HEK293 (cell line): Measurements from ENCODE around the gene MYO15B.

Experiments
- CTCF ChIP-seq: fragments of 450-650 bp; formaldehyde crosslinking; IDR thresholded peaks from 2 replicates; pipeline ENCODE4 v1.5.1; 2016; ENCODE audit warnings: missing biosample characterization, missing genetic modification characterization
- ZBTB21 ChIP-seq: fragments of 450-650 bp; formaldehyde crosslinking; IDR thresholded peaks from 2 replicates; pipeline ENCODE4 v1.5.1; 2017; ENCODE audit warnings: missing biosample characterization, missing genetic modification characterization
- ZEB2 ChIP-seq: fragments of 450-650 bp; formaldehyde crosslinking; IDR thresholded peaks from 2 replicates; pipeline ENCODE4 v1.5.1; 2016; ENCODE audit warnings: missing biosample characterization, missing genetic modification characterization
- ZNF18 ChIP-seq: fragments of 450-650 bp; formaldehyde crosslinking; IDR thresholded peaks from 2 replicates; pipeline ENCODE4 v1.5.1; 2016; ENCODE audit warnings: missing biosample characterization, missing genetic modification characterization
- ZNF585B ChIP-seq: fragments of 450-650 bp; formaldehyde crosslinking; IDR thresholded peaks from 2 replicates; pipeline ENCODE4 v1.5.1; 2016; ENCODE audit warnings: missing biosample characterization, missing genetic modification characterization
- TF ChIP-seq, protein P1 (sequence below): sonication (generic); formaldehyde crosslinking; IDR thresholded peaks from 2 replicates; pipeline ENCODE4 v1.8.1; 2022; ENCODE audit warnings: mild to moderate bottlenecking, moderate library complexity, missing genetic modification reagents

GRCh38 chr17:75561927-75562603, 25.5 kb upstream of the MYO15B start:
- TF ChIP-seq, protein P1, sequence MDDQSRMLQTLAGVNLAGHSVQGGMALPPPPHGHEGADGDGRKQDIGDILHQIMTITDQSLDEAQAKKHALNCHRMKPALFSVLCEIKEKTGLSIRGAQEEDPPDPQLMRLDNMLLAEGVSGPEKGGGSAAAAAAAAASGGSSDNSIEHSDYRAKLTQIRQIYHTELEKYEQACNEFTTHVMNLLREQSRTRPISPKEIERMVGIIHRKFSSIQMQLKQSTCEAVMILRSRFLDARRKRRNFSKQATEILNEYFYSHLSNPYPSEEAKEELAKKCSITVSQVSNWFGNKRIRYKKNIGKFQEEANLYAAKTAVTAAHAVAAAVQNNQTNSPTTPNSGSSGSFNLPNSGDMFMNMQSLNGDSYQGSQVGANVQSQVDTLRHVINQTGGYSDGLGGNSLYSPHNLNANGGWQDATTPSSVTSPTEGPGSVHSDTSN: no peak
- TF ChIP-seq CTCF (tag by site-specific recombination) (peak; percentile 22; the same call in 1 of the 2 replicates), ZEB2 (no peak), ZBTB21 (tag by site-specific recombination) (no peak), ZNF585B (no peak), ZNF18 (tag by site-specific recombination) (no peak)
